ENCODE measurements around the gene PAX5. TPM values are rescaled to one million over a fixed set of nuclear protein-coding genes. Genes with fewer than 3 reads are reported as not detected.

PAX5 gene
- total and polyA plus RNA-seq, 3 donors from 2014 or later, result 0.79 to 1.9 (median 1.3) TPM

GRCh38 chr9:36971935-36972488, 62.1 kb downstream of the PAX5 start:
- no peak overlapping the region for H3K4me3 ChIP-seq
- TF ChIP-seq POLR2A (IDR thresholded peaks at IDR 0.05), result no peak
- H3K9me3 ChIP-seq, result no peaks in the 10 kb centered on the region
- intact Hi-C loops (cut with DNase I; ENCODE audit: low total_unique reads), result no loop called here
- WGBS, 2 donors, result 85 to 89% methylated on average over 2 to 4 of the region's 4 CpGs
- no peak for DNase-seq
- H3K36me3 ChIP-seq (ENCODE audit: low read depth, missing control alignments), result no peaks in the 10 kb centered on the region
- H3K27ac ChIP-seq, result no peak overlapping the region
- no peaks in the 10 kb centered on the region for H3K27me3 ChIP-seq
- H3K4me1 ChIP-seq, result no peaks in the 10 kb centered on the region

DNA sequence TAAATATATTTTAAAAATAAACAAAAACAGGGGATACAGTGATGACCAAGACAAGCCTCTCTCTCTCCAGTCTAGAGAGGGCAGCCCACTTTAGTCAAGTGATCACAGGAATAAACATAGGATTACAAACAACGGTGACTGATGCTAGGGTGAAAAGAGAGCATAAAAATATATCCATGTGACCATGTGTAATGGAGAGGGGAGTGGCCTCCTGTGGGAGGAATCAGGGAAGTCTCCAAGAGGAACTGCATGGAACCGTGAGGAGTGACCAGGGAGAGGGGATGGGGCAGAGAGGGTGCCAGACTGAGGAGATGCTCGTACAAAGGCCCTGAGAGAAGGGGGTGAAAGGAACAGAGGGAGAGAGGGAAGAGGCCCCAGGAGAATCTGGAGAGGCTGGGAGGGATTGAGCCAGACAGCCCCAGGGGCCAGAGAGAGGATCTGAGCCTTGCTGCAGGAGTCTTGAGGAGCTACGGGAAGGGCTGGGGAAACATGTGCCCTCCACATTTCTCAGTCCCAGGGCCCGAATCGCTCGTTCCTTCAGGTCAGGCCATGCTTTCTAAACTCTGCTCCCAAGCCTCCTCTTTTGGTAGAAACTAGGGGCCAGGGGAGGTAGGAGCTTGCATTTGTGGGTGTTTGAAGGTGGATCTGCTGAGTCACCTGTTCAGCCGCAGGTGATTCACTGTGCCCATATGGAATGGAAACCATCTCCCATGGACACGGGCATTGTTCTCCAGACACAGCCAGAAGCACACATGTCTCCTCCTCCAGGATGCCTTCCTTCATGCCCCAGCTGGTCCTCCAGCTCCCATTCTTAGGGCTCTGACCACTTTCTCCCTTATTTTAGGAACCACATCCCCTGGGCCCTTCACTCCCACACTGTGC, 63.8 kb downstream of the PAX5 start:
- Histone ChIP-seq H3K27ac (no peak overlapping the region), H3K27me3 (no peaks in the 10 kb centered on the region), H3K9me3 (no peaks in the 10 kb centered on the region), H3K36me3 (ENCODE audit: low read depth, missing control alignments) (no peaks in the 10 kb centered on the region), H3K4me1 (no peaks in the 10 kb centered on the region), H3K4me3 (no peak overlapping the region)
- 69 to 74% methylated on average over 9 of the region's 9 CpGs for WGBS, 2 donors
- DNase-seq, result no peak
- intact Hi-C loops (cut with DNase I; ENCODE audit: low total_unique reads), result no loop called here
- TF ChIP-seq, protein P1, sequence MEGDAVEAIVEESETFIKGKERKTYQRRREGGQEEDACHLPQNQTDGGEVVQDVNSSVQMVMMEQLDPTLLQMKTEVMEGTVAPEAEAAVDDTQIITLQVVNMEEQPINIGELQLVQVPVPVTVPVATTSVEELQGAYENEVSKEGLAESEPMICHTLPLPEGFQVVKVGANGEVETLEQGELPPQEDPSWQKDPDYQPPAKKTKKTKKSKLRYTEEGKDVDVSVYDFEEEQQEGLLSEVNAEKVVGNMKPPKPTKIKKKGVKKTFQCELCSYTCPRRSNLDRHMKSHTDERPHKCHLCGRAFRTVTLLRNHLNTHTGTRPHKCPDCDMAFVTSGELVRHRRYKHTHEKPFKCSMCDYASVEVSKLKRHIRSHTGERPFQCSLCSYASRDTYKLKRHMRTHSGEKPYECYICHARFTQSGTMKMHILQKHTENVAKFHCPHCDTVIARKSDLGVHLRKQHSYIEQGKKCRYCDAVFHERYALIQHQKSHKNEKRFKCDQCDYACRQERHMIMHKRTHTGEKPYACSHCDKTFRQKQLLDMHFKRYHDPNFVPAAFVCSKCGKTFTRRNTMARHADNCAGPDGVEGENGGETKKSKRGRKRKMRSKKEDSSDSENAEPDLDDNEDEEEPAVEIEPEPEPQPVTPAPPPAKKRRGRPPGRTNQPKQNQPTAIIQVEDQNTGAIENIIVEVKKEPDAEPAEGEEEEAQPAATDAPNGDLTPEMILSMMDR (IDR thresholded peaks at IDR 0.05), result no peak
- no peak for TF ChIP-seq POLR2A (IDR thresholded peaks at IDR 0.05)

- TF ChIP-seq POLR2A (IDR thresholded peaks at IDR 0.05), result no peak
- TF ChIP-seq, protein P1 (IDR thresholded peaks at IDR 0.05), result no peak
- Histone ChIP-seq H3K27me3 (no peaks in the 10 kb centered on the region), H3K36me3 (ENCODE audit: low read depth, missing control alignments) (no peaks in the 10 kb centered on the region), H3K27ac (no peak overlapping the region), H3K4me3 (no peak overlapping the region), H3K9me3 (no peaks in the 10 kb centered on the region), H3K4me1 (no peaks in the 10 kb centered on the region)
- intact Hi-C loops (cut with DNase I; ENCODE audit: low total_unique reads), result no loop called here
- 83% methylated on average over 6 to 11 of the region's 11 CpGs for WGBS, 2 donors
- no peak for DNase-seq
Measured at GRCh38 chr9:36969216-36969771, 64.8 kb downstream of the PAX5 start.

- intact Hi-C loops (cut with DNase I; ENCODE audit: low total_unique reads), result no loop called here
- H3K36me3 ChIP-seq (ENCODE audit: low read depth, missing control alignments), result no peaks in the 10 kb centered on the region
- no peak overlapping the region for H3K27ac ChIP-seq
- no peak for DNase-seq
- WGBS, 2 donors, result 78 to 85% methylated on average over 6 to 7 of the region's 7 CpGs
- no peak for TF ChIP-seq POLR2A (IDR thresholded peaks at IDR 0.05)
- TF ChIP-seq, protein P1 (IDR thresholded peaks at IDR 0.05), result no peak
- H3K27me3 ChIP-seq, result no peaks in the 10 kb centered on the region
- no peaks in the 10 kb centered on the region for H3K4me1 ChIP-seq
- no peak overlapping the region for H3K4me3 ChIP-seq
- H3K9me3 ChIP-seq, result no peaks in the 10 kb centered on the region
Measured at GRCh38 chr9:36968574-36969215, 65.4 kb downstream of the PAX5 start.

- Histone ChIP-seq H3K36me3 (ENCODE audit: low read depth, missing control alignments) (no peaks in the 10 kb centered on the region), H3K27ac (no peak overlapping the region), H3K9me3 (no peaks in the 10 kb centered on the region), H3K27me3 (no peaks in the 10 kb centered on the region), H3K4me3 (no peak overlapping the region), H3K4me1 (no peaks in the 10 kb centered on the region)
- no peak for DNase-seq
- no peak for TF ChIP-seq POLR2A (IDR thresholded peaks at IDR 0.05)
- TF ChIP-seq, protein P1 (IDR thresholded peaks at IDR 0.05), result no peak
- WGBS, 2 donors, result 79 to 83% methylated on average over 7 of the region's 7 CpGs
- intact Hi-C loops (cut with DNase I; ENCODE audit: low total_unique reads), result no loop called here
Measured at GRCh38 chr9:36967997-36968396, 66.1 kb downstream of the PAX5 start.
